Activated CD4-positive, CD25-positive, alpha-beta regulatory T cell (primary cell): ENCODE data around the gene LRCOL1.

Source experiments
- DNase-seq, 4 experiments: peaks; one replicate each; lab custom pipeline; 2025; lab: John Stamatoyannopoulos, UW

LRCOL1 gene

GRCh38 chr12:132635076-132635955 lies 24.9 kb upstream of the LRCOL1 start:
- no peak for DNase-seq

GRCh38 chr12:132634411-132634990 lies 24.1 kb upstream of the LRCOL1 start:
- no peak for DNase-seq

DNA sequence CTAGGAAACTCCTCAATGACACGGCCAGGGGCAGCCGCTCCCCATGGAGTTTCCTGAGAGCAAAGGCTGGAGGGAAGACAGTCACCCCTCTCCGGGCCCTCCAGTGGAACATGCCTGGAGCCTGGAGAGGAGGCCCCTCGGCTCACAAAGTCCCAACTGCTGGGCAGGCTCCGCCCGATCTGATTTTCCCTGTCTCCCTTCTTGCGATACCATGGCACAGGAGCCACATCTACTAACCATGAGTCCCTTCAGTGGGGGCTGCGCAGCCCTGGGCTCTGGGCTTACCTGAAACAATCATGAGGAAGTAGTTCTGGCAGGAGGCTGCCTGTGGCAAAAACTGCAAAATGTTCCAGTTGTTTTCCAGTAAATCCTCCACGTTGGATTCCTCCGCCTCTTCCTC lies 23.5 kb upstream of the LRCOL1 start:
- no peak for DNase-seq

- DNase-seq: no peak
Measured at GRCh38 chr12:132633398-132633797, 23.0 kb upstream of the LRCOL1 start.

DNA sequence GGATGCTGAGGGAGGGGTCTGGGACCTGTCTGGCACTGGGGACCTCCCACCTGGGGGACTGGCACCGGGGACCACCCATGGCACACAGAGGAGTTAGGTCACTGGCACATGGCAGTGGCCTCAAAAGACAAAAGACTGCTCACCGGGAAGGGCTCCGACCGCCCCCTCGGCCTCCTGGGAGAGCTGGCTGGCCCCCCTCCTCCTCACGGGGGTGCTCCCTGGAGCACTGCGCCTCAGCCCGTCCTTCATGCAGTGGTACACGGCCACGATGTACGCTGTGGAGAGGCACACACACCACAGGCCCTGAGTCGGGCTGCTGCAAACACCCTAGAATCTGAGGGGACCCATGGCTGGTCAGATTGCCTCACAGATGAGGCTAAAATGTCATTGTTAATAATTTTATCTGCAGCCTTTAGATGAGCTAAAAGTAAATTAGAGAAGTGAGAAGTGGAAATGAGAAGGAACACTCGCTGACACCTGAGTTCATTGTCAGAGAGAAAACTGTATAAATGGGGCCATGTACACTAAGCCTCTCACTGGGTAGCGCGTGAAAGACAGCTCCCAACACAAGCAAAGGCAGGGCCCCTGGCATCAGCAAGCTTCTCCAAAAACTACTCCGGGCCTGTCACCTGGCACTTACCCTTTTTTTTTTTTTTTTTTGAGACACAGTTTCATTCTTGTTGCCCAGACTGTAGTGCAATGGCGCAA lies 22.3 kb upstream of the LRCOL1 start:
- no peak for DNase-seq

- DNase-seq: no peak
Measured at GRCh38 chr12:132631666-132632065, 21.3 kb upstream of the LRCOL1 start.

DNA sequence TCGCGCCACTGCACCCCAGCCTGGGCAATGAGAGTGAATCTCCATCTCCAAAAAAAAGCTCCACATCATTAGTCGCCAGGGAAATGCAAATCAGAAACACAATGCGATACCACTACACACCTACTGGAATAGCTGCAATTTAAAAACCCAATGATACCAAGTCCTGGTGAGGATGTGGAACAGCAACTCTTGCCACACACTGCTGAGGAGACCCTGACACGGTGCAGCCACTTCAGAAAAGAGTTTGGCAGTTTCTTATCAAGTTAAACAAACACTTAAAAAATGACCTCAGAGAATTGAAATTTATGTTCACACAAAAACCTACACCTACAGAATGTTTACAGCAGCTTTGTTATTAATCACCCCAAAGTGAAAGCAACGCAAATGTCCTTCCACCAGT lies 20.3 kb upstream of the LRCOL1 start:
- DNase-seq: no peak

- no peak for DNase-seq
Measured at GRCh38 chr12:132629330-132629729, 18.9 kb upstream of the LRCOL1 start.

GRCh38 chr12:132625731-132626430 lies 15.5 kb upstream of the LRCOL1 start:
- no peak for DNase-seq

DNA sequence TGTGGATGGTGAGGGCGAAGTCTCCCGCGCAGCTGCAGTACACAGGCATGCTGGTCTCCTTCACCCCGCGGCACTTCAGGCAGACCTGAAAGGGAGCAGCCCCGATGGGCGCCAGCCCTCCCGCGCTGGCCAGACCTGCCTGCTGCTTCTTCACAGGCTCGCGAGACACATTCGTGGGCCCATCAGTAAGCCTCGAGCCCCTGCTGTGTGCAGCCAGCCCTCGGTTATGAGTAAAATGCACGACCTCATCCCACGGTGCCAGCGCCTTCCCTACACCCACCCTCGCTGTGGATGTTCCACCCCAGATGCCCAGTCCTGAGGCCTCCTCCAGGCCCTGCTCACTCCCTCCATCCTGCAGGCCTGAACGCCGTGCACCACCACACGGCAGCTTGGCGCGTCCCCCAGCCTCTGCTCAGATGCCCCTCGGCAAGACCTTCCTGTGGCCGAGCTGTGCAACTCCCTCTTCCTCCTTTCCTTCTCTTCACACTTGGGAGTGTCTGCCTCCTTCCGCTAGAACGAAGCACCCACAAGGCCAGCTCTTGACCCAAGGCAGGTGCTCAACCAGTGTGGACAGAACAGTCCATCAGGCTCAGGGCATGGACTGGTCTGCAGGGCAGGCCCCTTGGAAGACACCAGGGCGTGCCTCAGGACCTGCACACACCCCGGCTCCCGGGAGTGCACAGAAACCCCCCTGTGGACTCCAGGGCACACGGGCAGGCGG lies 14.7 kb upstream of the LRCOL1 start:
- DNase-seq: no peak

- DNase-seq: no peak
Measured at GRCh38 chr12:132624186-132624855, 13.9 kb upstream of the LRCOL1 start.

DNA sequence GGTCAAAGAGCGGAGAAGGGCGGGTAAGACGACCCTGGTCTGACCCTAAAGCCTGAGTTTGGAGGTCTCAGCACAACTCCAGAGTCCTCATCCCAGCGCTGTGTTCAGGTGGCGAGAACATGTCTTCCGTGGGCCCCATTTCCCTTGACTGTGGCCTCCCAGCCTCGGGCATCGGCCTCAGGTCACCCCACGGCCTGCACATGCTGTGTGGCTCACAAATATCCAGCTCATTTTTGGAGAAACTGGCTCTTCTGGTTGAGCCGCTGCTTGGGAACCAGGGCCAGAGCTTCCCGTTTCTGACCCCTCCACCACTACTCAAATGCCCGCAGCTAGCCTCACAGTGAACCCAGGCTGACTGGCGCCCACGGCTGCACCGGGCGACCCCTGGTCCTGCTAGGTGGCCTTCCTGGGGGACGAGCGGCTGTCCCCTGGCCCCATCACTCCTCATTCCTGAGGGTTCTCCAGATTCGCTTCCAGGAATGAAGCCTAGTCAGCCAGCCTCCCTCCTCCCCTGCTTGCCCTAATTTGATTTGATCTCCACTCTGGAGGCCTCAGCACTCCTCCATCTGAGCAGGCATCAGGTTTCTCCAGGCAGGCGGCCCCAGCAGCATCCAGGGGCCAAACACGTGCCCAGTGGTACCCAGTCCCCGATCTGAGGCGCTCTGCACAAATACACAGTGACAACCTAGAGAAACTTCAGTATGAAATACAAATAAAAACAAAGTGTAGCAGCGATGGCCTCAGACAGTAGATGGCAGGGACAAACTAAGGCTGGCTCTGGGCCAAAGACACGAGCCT lies 12.9 kb upstream of the LRCOL1 start:
- no peak for DNase-seq

DNA sequence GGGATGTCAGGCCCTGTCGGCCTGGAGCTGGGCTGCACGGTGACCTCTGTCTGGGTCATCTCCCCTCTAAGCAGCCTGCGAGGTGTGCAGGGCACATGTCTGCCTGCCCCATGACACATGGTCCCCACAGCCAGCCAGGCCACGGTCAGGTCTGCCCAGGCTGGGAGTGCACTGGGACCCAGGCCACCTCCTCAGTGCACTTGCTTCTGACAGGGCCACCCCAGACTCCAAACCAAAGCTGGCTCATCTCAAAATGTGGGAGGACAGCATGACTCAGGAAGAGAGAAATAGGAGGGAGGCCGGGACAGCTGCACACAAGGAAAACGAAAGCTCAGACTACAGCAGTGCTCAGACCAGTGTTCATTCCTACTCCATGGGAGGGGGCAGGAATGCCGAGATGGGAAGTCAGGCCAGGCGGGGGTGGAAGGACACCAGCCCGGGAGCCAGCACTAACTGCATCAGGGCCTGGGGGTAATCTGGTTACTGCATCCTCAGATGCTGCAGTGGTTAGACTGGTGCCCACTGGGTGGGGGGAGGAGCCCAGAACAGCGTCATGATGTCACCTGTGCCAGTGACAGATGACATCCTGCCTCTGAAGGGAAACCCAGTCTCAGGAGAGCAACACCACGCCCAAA lies 12.2 kb upstream of the LRCOL1 start:
- DNase-seq: no peak

DNA sequence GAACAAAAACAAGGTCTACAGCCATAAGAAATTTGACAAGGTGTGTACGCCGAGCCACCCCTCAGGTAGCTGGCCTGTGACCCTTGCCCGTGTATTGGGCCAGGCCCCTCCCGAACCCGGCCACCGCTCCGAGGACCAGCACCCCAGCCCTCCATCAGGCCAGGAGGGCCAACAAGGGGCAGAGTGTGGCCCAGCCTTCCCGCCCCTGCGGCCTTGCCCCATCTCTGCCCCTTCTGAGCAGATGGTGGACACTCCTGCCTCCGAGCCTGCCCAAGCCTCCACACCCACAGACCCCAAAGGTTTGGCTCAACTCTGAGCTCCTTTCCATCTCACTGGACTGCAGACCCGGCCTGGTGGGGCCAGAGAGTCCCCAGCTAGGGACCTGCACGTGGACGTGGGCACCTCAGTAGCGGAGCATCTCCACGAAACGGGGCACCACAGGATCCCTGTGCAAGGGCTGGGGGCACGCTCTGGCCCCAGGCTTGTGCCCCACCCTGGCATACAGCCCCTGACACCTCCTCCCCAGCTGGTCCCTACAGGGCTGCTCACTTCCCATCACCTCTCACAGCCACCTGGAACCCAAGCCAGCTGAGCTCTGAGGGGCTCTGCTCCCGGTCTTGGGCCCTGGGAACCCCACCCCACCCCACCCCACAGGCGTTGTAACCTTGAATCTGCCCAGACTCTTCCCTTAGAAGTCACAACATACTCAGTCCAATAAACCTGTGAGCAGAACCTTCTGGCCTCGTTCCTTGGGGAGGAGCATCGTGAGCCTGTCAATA lies 11.5 kb upstream of the LRCOL1 start:
- DNase-seq: no peak

GRCh38 chr12:132620899-132621656 lies 10.7 kb upstream of the LRCOL1 start:
- no peak for DNase-seq

DNA sequence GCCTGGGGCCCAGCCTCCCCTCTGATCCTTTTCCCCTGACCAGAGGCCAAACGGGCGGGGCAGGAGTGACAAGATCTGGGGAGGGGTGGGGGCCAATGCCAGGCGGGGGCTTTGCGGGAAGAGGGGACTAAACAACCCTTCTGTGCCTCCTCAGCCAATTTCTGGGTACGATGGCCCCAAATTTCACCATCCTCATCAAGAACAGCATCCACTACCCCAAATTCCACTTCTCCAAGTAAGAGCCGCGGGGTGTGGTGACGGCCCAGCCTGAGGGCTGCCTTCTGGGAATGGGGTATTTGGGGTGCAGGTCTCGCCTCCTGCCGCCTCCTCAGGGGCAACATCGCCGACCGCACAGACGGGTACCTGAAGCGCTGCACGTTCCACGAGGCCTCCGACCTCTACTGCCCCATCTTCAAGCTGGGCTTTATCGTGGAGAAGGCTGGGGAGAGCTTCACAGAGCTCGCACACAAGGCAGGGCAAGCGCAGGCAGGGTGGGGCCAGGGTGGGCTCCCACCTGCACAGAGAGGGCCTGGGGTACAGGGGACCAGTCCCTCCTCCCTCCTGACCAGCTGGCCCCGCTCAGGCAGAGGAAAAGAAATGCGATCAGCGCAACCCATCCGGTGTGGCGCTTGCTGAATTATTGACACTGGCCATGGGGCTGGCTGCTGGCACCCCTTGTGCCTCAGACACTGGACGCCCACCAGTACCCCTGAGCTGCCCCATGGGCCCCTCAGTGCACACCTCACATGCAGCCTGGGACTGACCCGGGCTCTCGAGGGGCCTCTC lies 9.9 kb upstream of the LRCOL1 start:
- no peak for DNase-seq

- no peak for DNase-seq
Measured at GRCh38 chr12:132619386-132620112, 9.2 kb upstream of the LRCOL1 start.
